GM12878 (cell line): ENCODE measurements around the gene ZNF678. TPM values are rescaled to one million over a fixed set of nuclear protein-coding genes. Genes with fewer than 3 reads are reported as not detected.

Experiments used
- CBX5 ChIP-seq: sonication (generic); IDR thresholded peaks from 2 replicates; pipeline ENCODE4 v1.6.1; 2016; ENCODE audit warnings: low read depth, moderate library complexity, mild to moderate bottlenecking, inconsistent platforms
- CHD1 ChIP-seq: IDR thresholded peaks from 2 replicates; pipeline ENCODE4 v1.6.1; 2012; ENCODE audit warnings: low read depth, low read length, improper control_type of control experiment
- FOS ChIP-seq: IDR thresholded peaks from 3 replicates; pipeline ENCODE4 v1.6.1; 2011; ENCODE audit warnings: borderline replicate concordance; ENCODE audit not compliant: insufficient read length; ENCODE audit errors: extremely low read depth
- GATAD2B ChIP-seq: fragments of 450-650 bp; conservative IDR thresholded peaks from 2 replicates; pipeline ENCODE4 v1.6.1; 2017; ENCODE audit warnings: low read depth, mild to moderate bottlenecking, moderate library complexity
- IRF4 ChIP-seq: IDR thresholded peaks from 2 replicates; pipeline ENCODE4 v1.6.1; 2011; ENCODE audit warnings: low read depth, low read length
- MTA2 ChIP-seq: fragments of 450-650 bp; IDR thresholded peaks from 2 replicates; pipeline ENCODE4 v1.6.1; 2016; ENCODE audit warnings: low read depth, mild to moderate bottlenecking, moderate library complexity
- NR2C2 ChIP-seq: IDR thresholded peaks from 2 replicates; pipeline ENCODE4 v1.6.1; 2011; ENCODE audit warnings: borderline replicate concordance, low read depth; ENCODE audit not compliant: control insufficient read depth, insufficient read length
- NRF1 ChIP-seq: conservative IDR thresholded peaks from 2 replicates; pipeline ENCODE4 v1.6.1; 2011; ENCODE audit warnings: mild to moderate bottlenecking, low read depth, low read length, improper control_type of control experiment
- PML ChIP-seq: IDR thresholded peaks from 2 replicates; pipeline ENCODE4 v1.6.1; 2012; ENCODE audit warnings: low read length, inconsistent platforms
- RAD21 ChIP-seq: IDR thresholded peaks from 2 replicates; pipeline ENCODE4 v1.6.1; 2011; ENCODE audit warnings: mild to moderate bottlenecking, low read depth, low read length, moderate library complexity; ENCODE audit not compliant: insufficient read depth
- TCF3 ChIP-seq: IDR thresholded peaks from 2 replicates; pipeline ENCODE4 v1.6.1; 2012; ENCODE audit warnings: low read depth, mild to moderate bottlenecking, low read length, borderline replicate concordance; ENCODE audit not compliant: insufficient read depth
- ZNF207 ChIP-seq: fragments of 450-650 bp; IDR thresholded peaks from 2 replicates; pipeline ENCODE4 v1.6.1; 2014; ENCODE audit warnings: antibody characterized with exemption, mild to moderate bottlenecking, borderline replicate concordance
- ZNF384 ChIP-seq: IDR thresholded peaks from 2 replicates; pipeline ENCODE4 v1.6.1; 2012; ENCODE audit warnings: low read depth, mild to moderate bottlenecking, low read length, improper control_type of control experiment, borderline replicate concordance
- polyA plus RNA-seq, 11 experiments: library from polyadenylated mRNA; depleted of rRNA in 4 of 11; unstranded in 6 of 11; stranded (reverse) in 5 of 11; fragments of >200 nt; fragmentation: Nextera tagmentation in 4 of 11; fragmentation: Illumina TruSeq in 1 of 11; extraction: Ambion mirVana in 4 of 11; extraction: Trizol in 1 of 11; gene quantifications; 1 replicate in 1 of 11; 2 replicates in 10 of 11; pipeline versions ENCODE4 v1.2.1 to v1.2.3, GENCODE V29; 2011 to 2016; ENCODE audit warnings: inconsistent platforms in 2 of 11, missing spikeins in 2 of 11, low read depth in 1 of 11
- total RNA-seq, 4 experiments: library from RNA; depleted of rRNA in 3 of 4; stranded (reverse); fragments of >200 nt in 3 of 4; fragmentation: Illumina TruSeq in 1 of 4; extraction: Trizol in 1 of 4; gene quantifications; 2 replicates each; pipeline versions ENCODE4 v1.2.1 to v1.2.3, GENCODE V29; 2013 to 2021
- TF ChIP-seq, protein P1 (sequence below): IDR thresholded peaks from 2 replicates; pipeline ENCODE4 v1.6.1; 2012; ENCODE audit warnings: improper control_type of control experiment, low read depth, low read length; ENCODE audit not compliant: insufficient replicate concordance
- TF ChIP-seq, protein P2 (sequence below): IDR thresholded peaks from 2 replicates; pipeline ENCODE4 v1.6.1; 2011; ENCODE audit warnings: borderline replicate concordance, low read depth, mild to moderate bottlenecking, moderate library complexity, low read length; ENCODE audit not compliant: insufficient read depth, poor library complexity, severe bottlenecking
- TF ChIP-seq, protein P3 (sequence below): IDR thresholded peaks from 2 replicates; pipeline ENCODE4 v1.6.1; 2011; ENCODE audit warnings: low read depth, mild to moderate bottlenecking, low read length, moderate library complexity, borderline replicate concordance; ENCODE audit errors: extremely low read depth
- TF ChIP-seq, protein P4 (sequence below): IDR thresholded peaks from 2 replicates; pipeline ENCODE4 v1.6.1; 2012; ENCODE audit warnings: low read length, inconsistent platforms
- TF ChIP-seq, protein P5 (sequence below): fragments of 450-650 bp; IDR thresholded peaks from 2 replicates; pipeline ENCODE4 v1.6.1; 2016; ENCODE audit warnings: mild to moderate bottlenecking

ZNF678 gene
- total and polyA plus RNA-seq, 10 of the 15 experiments (the other 5 are each of a cell fraction or from before 2014, with no cell fraction given) = 1.4 to 10.4 (median 3.5) TPM

DNA sequence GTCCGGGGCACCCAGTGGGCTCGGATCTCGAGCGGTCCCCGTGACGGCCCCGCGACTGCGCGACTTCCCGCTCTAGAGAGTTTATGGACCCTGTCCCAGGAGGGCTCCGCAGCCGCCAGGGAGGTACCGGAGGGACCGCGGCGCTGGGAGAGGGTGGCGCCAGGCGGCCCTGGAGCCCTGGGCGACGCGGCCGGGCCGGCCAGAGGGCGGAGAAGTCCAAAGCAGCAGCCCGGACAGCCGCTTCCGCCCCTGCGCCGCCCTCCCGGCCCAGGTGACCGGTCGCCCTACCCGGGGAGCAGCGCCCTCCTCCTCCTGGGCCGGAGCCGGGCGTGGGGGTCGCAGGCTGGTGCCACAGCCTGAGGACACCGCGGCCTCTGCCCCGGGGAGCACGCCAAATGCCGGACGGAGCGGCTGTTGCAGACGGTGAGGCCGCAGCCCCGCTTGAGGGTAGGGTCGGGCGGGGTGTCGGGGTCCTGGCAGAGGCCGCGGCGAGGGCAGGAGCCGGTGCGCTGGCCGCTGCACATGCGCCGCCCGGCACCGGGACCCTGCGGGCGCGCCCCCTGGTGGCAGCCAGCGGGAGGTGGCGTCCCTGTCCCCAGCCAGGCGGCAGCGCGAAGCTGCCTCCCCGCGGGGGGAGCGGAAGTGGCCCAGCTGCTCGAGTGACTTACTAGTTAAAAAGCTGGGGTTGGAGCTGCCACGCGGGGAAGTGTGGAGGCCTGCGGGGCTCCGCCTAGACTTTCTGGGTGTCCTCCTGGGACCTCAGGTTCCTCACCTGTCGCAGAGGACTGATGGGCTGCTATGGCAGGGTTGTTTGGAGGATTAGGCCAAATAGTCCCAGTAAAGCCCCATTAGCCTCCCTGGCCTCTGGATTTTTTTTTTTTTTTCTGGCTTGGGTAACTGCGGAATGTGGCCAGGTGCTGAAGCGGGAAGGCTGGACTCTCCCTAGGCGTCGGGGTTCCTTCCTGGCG lies 20.9 kb upstream of the ZNF678 start (continued):
- TF ChIP-seq, protein P1, sequence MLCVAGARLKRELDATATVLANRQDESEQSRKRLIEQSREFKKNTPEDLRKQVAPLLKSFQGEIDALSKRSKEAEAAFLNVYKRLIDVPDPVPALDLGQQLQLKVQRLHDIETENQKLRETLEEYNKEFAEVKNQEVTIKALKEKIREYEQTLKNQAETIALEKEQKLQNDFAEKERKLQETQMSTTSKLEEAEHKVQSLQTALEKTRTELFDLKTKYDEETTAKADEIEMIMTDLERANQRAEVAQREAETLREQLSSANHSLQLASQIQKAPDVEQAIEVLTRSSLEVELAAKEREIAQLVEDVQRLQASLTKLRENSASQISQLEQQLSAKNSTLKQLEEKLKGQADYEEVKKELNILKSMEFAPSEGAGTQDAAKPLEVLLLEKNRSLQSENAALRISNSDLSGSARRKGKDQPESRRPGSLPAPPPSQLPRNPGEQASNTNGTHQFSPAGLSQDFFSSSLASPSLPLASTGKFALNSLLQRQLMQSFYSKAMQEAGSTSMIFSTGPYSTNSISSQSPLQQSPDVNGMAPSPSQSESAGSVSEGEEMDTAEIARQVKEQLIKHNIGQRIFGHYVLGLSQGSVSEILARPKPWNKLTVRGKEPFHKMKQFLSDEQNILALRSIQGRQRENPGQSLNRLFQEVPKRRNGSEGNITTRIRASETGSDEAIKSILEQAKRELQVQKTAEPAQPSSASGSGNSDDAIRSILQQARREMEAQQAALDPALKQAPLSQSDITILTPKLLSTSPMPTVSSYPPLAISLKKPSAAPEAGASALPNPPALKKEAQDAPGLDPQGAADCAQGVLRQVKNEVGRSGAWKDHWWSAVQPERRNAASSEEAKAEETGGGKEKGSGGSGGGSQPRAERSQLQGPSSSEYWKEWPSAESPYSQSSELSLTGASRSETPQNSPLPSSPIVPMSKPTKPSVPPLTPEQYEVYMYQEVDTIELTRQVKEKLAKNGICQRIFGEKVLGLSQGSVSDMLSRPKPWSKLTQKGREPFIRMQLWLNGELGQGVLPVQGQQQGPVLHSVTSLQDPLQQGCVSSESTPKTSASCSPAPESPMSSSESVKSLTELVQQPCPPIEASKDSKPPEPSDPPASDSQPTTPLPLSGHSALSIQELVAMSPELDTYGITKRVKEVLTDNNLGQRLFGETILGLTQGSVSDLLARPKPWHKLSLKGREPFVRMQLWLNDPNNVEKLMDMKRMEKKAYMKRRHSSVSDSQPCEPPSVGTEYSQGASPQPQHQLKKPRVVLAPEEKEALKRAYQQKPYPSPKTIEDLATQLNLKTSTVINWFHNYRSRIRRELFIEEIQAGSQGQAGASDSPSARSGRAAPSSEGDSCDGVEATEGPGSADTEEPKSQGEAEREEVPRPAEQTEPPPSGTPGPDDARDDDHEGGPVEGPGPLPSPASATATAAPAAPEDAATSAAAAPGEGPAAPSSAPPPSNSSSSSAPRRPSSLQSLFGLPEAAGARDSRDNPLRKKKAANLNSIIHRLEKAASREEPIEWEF = no peak
- TF ChIP-seq PML = no peak
- TF ChIP-seq MTA2 = no peak
- no peak for TF ChIP-seq CHD1
- TF ChIP-seq, protein P2, sequence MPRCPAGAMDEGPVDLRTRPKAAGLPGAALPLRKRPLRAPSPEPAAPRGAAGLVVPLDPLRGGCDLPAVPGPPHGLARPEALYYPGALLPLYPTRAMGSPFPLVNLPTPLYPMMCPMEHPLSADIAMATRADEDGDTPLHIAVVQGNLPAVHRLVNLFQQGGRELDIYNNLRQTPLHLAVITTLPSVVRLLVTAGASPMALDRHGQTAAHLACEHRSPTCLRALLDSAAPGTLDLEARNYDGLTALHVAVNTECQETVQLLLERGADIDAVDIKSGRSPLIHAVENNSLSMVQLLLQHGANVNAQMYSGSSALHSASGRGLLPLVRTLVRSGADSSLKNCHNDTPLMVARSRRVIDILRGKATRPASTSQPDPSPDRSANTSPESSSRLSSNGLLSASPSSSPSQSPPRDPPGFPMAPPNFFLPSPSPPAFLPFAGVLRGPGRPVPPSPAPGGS = no peak
- no peak for TF ChIP-seq CBX5
- TF ChIP-seq GATAD2B = peak; percentile 68
- peak; percentile 48 for TF ChIP-seq NRF1
- TF ChIP-seq NR2C2 = no peak
- no peak for TF ChIP-seq IRF4
- TF ChIP-seq, protein P3, sequence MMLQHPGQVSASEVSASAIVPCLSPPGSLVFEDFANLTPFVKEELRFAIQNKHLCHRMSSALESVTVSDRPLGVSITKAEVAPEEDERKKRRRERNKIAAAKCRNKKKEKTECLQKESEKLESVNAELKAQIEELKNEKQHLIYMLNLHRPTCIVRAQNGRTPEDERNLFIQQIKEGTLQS = 0 out of 2 replicates have a peak, but pooled peaks have one; percentile 12
- peak; percentile 89 for TF ChIP-seq TCF3
- TF ChIP-seq, protein P4, sequence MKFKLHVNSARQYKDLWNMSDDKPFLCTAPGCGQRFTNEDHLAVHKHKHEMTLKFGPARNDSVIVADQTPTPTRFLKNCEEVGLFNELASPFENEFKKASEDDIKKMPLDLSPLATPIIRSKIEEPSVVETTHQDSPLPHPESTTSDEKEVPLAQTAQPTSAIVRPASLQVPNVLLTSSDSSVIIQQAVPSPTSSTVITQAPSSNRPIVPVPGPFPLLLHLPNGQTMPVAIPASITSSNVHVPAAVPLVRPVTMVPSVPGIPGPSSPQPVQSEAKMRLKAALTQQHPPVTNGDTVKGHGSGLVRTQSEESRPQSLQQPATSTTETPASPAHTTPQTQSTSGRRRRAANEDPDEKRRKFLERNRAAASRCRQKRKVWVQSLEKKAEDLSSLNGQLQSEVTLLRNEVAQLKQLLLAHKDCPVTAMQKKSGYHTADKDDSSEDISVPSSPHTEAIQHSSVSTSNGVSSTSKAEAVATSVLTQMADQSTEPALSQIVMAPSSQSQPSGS = no peak
- TF ChIP-seq ZNF384 = no peak
- TF ChIP-seq RAD21 = peak; percentile 48
- TF ChIP-seq ZNF207 = peak; percentile 69
- TF ChIP-seq FOS = no peak
- TF ChIP-seq, protein P5, sequence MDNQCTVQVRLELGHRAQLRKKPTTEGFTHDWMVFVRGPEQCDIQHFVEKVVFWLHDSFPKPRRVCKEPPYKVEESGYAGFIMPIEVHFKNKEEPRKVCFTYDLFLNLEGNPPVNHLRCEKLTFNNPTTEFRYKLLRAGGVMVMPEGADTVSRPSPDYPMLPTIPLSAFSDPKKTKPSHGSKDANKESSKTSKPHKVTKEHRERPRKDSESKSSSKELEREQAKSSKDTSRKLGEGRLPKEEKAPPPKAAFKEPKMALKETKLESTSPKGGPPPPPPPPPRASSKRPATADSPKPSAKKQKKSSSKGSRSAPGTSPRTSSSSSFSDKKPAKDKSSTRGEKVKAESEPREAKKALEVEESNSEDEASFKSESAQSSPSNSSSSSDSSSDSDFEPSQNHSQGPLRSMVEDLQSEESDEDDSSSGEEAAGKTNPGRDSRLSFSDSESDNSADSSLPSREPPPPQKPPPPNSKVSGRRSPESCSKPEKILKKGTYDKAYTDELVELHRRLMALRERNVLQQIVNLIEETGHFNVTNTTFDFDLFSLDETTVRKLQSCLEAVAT = no peak
